K562 (cell line): Measurements from ENCODE around the gene GAL. TPM values are rescaled to one million over a fixed set of nuclear protein-coding genes. Genes with fewer than 3 reads are reported as not detected.
A peak's percentile ranks its signal among the peaks of the same experiment; 100 is the strongest.

ENCODE experiments used
- ATAC-seq: fragments of 200-7000 bp; cut with Tn5 transposase; 3 replicates; pipeline ENCODE4 v1.9.1; 2020; ENCODE audit warnings: moderate library complexity
- BruUV-seq: library from RNA; stranded (reverse); fragments of 400-500 nt; replicated peaks from 2 replicates; lab custom pipeline; 2021; lab: Mats Ljungman, UMichigan
- CTCF ChIA-PET: fragments of 300-600 bp; formaldehyde crosslinking; extraction: SDS; loops from one replicate; lab custom pipeline; 2021; ENCODE audit warnings: low intra/inter-chr PET ratio; lab: Yijun Ruan, JAX
- POLR2A ChIA-PET: fragments of 300-600, 350-650 bp; sonication (Branson Sonifier 250); formaldehyde crosslinking; extraction: SDS; loops from one replicate; lab custom pipeline; 2021; ENCODE audit warnings: antibody characterized with exemption, inconsistent platforms; lab: Yijun Ruan, JAX
- DNase-seq, 4 experiments: peaks; one replicate each; pipeline versions ENCODE4 v3.0.0 to v3.0.0-alpha.2; 2011 to 2018; ENCODE audit warnings: low spot score in 3 of 4, mixed read lengths in 3 of 4; ENCODE audit errors: extremely low read depth in 1 of 4
- FAIRE-seq: peaks from 2 replicates; lab custom pipeline; 2011; peaks lifted over from hg19 to GRCh38; lab: Jason Lieb, UNC
- H2AFZ ChIP-seq: 2 replicates; pipeline ENCODE4 v1.6.0; 2011; ENCODE audit warnings: low read depth, low read length, control low read depth, inconsistent platforms
- H3K27ac ChIP-seq: fragments of 200-600 bp; 3 replicates; pipeline ENCODE4 v1.8.0; 2011; ENCODE audit warnings: low read depth, mild to moderate bottlenecking, control low read depth, inconsistent platforms, low read length, moderate library complexity, mixed read lengths; ENCODE audit errors: extremely low read depth
- H3K27me3 ChIP-seq, 2 experiments: fragments of 300-600 bp in 1 of 2; 2 replicates in 1 of 2; 3 replicates in 1 of 2; pipeline versions ENCODE4 v1.6.0 to v1.8.0; 2011; ENCODE audit warnings: inconsistent platforms in 2 of 2, low read length in 2 of 2, mild to moderate bottlenecking in 1 of 2, mixed read lengths in 1 of 2, moderate library complexity in 1 of 2; ENCODE audit not compliant: control insufficient read depth in 2 of 2, insufficient read depth in 2 of 2
- H3K36me3 ChIP-seq: fragments of 300-600 bp; 3 replicates; pipeline ENCODE4 v1.8.0; 2011; ENCODE audit warnings: mild to moderate bottlenecking, low read length, inconsistent platforms; ENCODE audit not compliant: control insufficient read depth, insufficient read depth
- H3K4me1 ChIP-seq, 2 experiments: fragments of 200-600 bp in 1 of 2; replicated peaks in 1 of 2; 2 replicates in 1 of 2; 3 replicates in 1 of 2; pipeline versions ENCODE4 v1.5.1 to v1.8.0; 2011; ENCODE audit warnings: inconsistent platforms in 2 of 2, low read length in 2 of 2, mild to moderate bottlenecking in 1 of 2, mixed read lengths in 1 of 2, moderate library complexity in 1 of 2; ENCODE audit not compliant: control insufficient read depth in 2 of 2, insufficient read depth in 2 of 2
- H3K4me2 ChIP-seq: 2 replicates; pipeline ENCODE4 v1.6.1; 2011; ENCODE audit warnings: low read length, control low read depth, inconsistent platforms, mixed read lengths; ENCODE audit not compliant: insufficient read depth
- H3K4me3 ChIP-seq: fragments of 200-600 bp; sonication (generic), shearing (Covaris generic); 2 replicates; pipeline ENCODE4 v1.5.1; 2016; ENCODE audit warnings: control low read depth, inconsistent platforms
- H3K79me2 ChIP-seq: fragments of 200-600 bp; 3 replicates; pipeline ENCODE4 v1.8.0; 2011; ENCODE audit warnings: low read length, inconsistent platforms; ENCODE audit not compliant: control insufficient read depth, insufficient read depth
- H3K9ac ChIP-seq, 2 experiments: 2 replicates each; pipeline versions ENCODE4 v1.6.0 to v1.6.1; 2011; ENCODE audit warnings: low read depth in 2 of 2, low read length in 2 of 2, control low read depth in 1 of 2, inconsistent platforms in 1 of 2, mild to moderate bottlenecking in 1 of 2, mixed read lengths in 1 of 2; ENCODE audit not compliant: insufficient read depth in 1 of 2
- H3K9me1 ChIP-seq: one replicate; pipeline ENCODE4 v1.6.0; 2011; ENCODE audit warnings: inconsistent platforms, mild to moderate bottlenecking, low read length, moderate library complexity; ENCODE audit not compliant: control insufficient read depth, insufficient read depth
- H3K9me3 ChIP-seq: replicated peaks from 2 replicates; pipeline ENCODE4 v1.5.1; 2011; ENCODE audit warnings: low read depth, low read length, inconsistent platforms; ENCODE audit not compliant: control insufficient read depth, insufficient read depth
- H4K20me1 ChIP-seq: replicated peaks from 2 replicates; pipeline ENCODE4 v1.6.1; 2011; ENCODE audit warnings: low read length, inconsistent platforms, mixed read lengths; ENCODE audit not compliant: control insufficient read depth, insufficient read depth
- ARNT ChIP-seq, 2 experiments: fragments of 450-650 bp; IDR thresholded peaks; 2 replicates each; pipeline ENCODE4 v1.6.1; 2016; ENCODE audit warnings: mild to moderate bottlenecking in 1 of 2
- NR1H2 ChIP-seq: sonication (generic); formaldehyde crosslinking; IDR thresholded peaks from 2 replicates; pipeline ENCODE4 v1.4.0; 2020; ENCODE audit warnings: mild to moderate bottlenecking, missing genetic modification reagents
- SREBF2 ChIP-seq: sonication (generic); formaldehyde crosslinking; IDR thresholded peaks from 2 replicates; pipeline ENCODE4 v1.4.0; 2020; ENCODE audit warnings: mild to moderate bottlenecking, missing genetic modification reagents
- STAT6 ChIP-seq: sonication (generic); formaldehyde crosslinking; IDR thresholded peaks from 2 replicates; pipeline ENCODE4 v1.8.1; 2023; ENCODE audit warnings: mild to moderate bottlenecking, missing genetic modification reagents
- ZC3H8 ChIP-seq: fragments of 450-650 bp; IDR thresholded peaks from 2 replicates; pipeline ENCODE4 v1.6.1; 2017
- ZNF696 ChIP-seq: fragments of 250-450 bp; sonication (Bioruptor Pico); conservative IDR thresholded peaks from 2 replicates; pipeline ENCODE4 v1.4.0; 2020; ENCODE audit warnings: mild to moderate bottlenecking, moderate library complexity
- ZNF740 ChIP-seq, 3 experiments: fragments of 200-800 bp in 1 of 3; sonication (Bioruptor generic) in 1 of 3; sonication (generic) in 1 of 3; formaldehyde crosslinking in 1 of 3; IDR thresholded peaks; 2 replicates each; pipeline versions ENCODE4 v1.6.1 to v1.8.0; 2016 to 2022; ENCODE audit warnings: mild to moderate bottlenecking in 2 of 3, missing compliant biosample characterization in 2 of 3, missing genetic modification characterization in 2 of 3, missing genetic modification reagents in 1 of 3
- WGBS: fragments of 100-300 bp; shearing (Covaris generic); methylation state at CpG from one replicate; pipeline ENCODE4 v1.1.6; 2016; ENCODE audit warnings: low coverage, mixed read lengths; ENCODE audit not compliant: insufficient coverage; ENCODE audit errors: missing lambda C conversion rate; 5-methylcytosine and 5-hydroxymethylcytosine counted together
- in situ Hi-C: fragments of 300-500 bp; cut with MboI; formaldehyde crosslinking; loops from 4 replicates; pipeline ENCODE4 v1.15.0; 2018; ENCODE audit warnings: inconsistent platforms, mixed read lengths
- intact Hi-C: fragments of 100-400 bp; cut with micrococcal nuclease; formaldehyde crosslinking; loops from 2 replicates; pipeline ENCODE4 v1.14.2; 2022
- polyA plus RNA-seq, 8 experiments: library from polyadenylated mRNA; depleted of rRNA in 4 of 8; stranded (reverse) in 5 of 8; unstranded in 3 of 8; fragments of >200 nt; fragmentation: Nextera tagmentation in 2 of 8; fragmentation: Illumina TruSeq in 1 of 8; extraction: Ambion mirVana in 2 of 8; extraction: Trizol in 1 of 8; gene quantifications; 2 replicates each; pipeline versions ENCODE4 v1.2.1 to v1.2.3, GENCODE V29; 2011 to 2014; ENCODE audit warnings: inconsistent platforms in 1 of 8, missing spikeins in 1 of 8
- total RNA-seq, 7 experiments: library from RNA; depleted of rRNA in 6 of 7; stranded (reverse); fragments of >200 nt in 6 of 7; fragmentation: Illumina TruSeq in 2 of 7; extraction: Trizol in 2 of 7; gene quantifications; 2 replicates each; pipeline versions ENCODE4 v1.2.1 to v1.2.3, GENCODE V29; 2011 to 2021; ENCODE audit warnings: low replicate concordance in 1 of 7
- TF ChIP-seq, protein P1 (sequence below): fragments of 450-650 bp; IDR thresholded peaks from 2 replicates; pipeline ENCODE4 v1.6.1; 2017; ENCODE audit warnings: antibody characterized with exemption, mild to moderate bottlenecking

The GAL gene
- total and polyA plus RNA-seq, 9 of the 15 experiments (the other 6 are each of a cell fraction or from before 2014, with no cell fraction given), result 10.6 to 119 (median 36.3) TPM

- ChIA-PET POLR2A (interaction anchor here (0.6 to 1.8 kb wide), 4 partner anchors 9 to 291 kb away, joined by 3 to 8 read pairs (median 4); no protein-coding TSS in a partner anchor), CTCF (no interaction called here)
- BruUV-seq, result no TSS peak
- peak; percentile 43 for ATAC-seq
- TF ChIP-seq STAT6 (CRISPR knock-in tag) (no peak), ZNF696 (CRISPR knock-in tag) (no peak), ZNF740 (CRISPR knock-in tag; IDR thresholded peaks at IDR 0.05) (no peak), ZNF740 (tag; IDR thresholded peaks at IDR 0.05) (no peak), SREBF2 (CRISPR knock-in tag) (no peak), ZC3H8 (no peak), NR1H2 (CRISPR knock-in tag) (no peak), ARNT (IDR thresholded peaks at IDR 0.05) (no peak)
- TF ChIP-seq, protein P1, sequence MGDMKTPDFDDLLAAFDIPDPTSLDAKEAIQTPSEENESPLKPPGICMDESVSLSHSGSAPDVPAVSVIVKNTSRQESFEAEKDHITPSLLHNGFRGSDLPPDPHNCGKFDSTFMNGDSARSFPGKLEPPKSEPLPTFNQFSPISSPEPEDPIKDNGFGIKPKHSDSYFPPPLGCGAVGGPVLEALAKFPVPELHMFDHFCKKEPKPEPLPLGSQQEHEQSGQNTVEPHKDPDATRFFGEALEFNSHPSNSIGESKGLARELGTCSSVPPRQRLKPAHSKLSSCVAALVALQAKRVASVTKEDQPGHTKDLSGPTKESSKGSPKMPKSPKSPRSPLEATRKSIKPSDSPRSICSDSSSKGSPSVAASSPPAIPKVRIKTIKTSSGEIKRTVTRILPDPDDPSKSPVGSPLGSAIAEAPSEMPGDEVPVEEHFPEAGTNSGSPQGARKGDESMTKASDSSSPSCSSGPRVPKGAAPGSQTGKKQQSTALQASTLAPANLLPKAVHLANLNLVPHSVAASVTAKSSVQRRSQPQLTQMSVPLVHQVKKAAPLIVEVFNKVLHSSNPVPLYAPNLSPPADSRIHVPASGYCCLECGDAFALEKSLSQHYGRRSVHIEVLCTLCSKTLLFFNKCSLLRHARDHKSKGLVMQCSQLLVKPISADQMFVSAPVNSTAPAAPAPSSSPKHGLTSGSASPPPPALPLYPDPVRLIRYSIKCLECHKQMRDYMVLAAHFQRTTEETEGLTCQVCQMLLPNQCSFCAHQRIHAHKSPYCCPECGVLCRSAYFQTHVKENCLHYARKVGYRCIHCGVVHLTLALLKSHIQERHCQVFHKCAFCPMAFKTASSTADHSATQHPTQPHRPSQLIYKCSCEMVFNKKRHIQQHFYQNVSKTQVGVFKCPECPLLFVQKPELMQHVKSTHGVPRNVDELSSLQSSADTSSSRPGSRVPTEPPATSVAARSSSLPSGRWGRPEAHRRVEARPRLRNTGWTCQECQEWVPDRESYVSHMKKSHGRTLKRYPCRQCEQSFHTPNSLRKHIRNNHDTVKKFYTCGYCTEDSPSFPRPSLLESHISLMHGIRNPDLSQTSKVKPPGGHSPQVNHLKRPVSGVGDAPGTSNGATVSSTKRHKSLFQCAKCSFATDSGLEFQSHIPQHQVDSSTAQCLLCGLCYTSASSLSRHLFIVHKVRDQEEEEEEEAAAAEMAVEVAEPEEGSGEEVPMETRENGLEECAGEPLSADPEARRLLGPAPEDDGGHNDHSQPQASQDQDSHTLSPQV, result no peak
- Histone ChIP-seq H3K4me1 (peaks cover 0 to 18% of the 10 kb centered on the region in 2 experiments; a peak in 3 of 5 replicates), H3K9me1 (no peaks in the 10 kb centered on the region), H2AFZ (no peak overlapping the region), H4K20me1 (no peaks in the 10 kb centered on the region), H3K9me3 (no peaks in the 10 kb centered on the region), H3K4me2 (no peak overlapping the region), H3K79me2 (no peaks in the 10 kb centered on the region), H3K9ac (no peak overlapping the region), H3K27me3 (peaks cover 25 to 55% of the 10 kb centered on the region in 2 experiments), H3K36me3 (no peaks in the 10 kb centered on the region), H3K27ac (no peak overlapping the region), H3K4me3 (no peak overlapping the region)
- no peak for DNase-seq
- intact Hi-C loops (no loop called here), in situ Hi-C loops (no loop called here)
- FAIRE-seq, result no peak
- WGBS, result 27% methylated on average over 24 of the region's 27 CpGs
Measured at GRCh38 chr11:68669301-68670090, 14.8 kb upstream of the GAL start.
